ENCODE data around the gene COX7A2.

DNA sequence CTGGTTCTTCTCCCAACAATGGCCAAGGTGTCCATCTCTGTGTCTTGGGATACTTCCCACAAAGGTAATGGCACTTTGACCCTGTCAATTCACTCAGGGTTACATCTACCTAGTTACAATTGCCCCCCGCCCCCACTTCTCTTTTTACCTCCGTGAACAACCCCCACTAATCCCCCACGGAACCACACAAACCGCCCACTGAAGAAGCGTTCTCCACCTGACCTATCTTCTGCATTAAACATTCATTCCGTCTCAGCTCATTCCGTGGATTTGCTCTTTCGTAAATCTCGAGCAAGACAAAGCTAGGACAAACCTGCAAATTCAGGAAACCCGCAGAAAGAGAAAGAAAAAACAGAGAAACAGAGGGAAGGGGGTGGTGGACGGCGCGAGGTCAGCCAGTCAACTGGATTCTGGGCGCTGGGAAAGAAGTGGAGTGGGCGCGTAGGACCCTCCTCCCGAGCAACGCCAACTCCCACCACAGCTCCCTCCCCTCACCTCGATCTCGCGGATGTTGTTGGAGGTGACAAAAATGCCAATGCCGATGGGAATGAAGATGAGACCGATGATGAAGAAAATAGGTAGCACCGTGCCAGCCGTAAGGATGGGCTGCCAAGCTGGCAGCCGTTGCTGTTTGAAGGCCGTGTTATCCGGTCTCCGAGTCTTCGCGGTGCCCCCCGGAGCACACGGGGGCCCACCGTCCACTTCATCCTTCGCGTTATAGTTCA, 40.5 kb upstream of the COX7A2 start:
- TF ChIP-seq, protein P1, sequence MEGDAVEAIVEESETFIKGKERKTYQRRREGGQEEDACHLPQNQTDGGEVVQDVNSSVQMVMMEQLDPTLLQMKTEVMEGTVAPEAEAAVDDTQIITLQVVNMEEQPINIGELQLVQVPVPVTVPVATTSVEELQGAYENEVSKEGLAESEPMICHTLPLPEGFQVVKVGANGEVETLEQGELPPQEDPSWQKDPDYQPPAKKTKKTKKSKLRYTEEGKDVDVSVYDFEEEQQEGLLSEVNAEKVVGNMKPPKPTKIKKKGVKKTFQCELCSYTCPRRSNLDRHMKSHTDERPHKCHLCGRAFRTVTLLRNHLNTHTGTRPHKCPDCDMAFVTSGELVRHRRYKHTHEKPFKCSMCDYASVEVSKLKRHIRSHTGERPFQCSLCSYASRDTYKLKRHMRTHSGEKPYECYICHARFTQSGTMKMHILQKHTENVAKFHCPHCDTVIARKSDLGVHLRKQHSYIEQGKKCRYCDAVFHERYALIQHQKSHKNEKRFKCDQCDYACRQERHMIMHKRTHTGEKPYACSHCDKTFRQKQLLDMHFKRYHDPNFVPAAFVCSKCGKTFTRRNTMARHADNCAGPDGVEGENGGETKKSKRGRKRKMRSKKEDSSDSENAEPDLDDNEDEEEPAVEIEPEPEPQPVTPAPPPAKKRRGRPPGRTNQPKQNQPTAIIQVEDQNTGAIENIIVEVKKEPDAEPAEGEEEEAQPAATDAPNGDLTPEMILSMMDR (optimal IDR thresholded peaks at IDR 0.05 in 1 of 3, IDR thresholded peaks at IDR 0.05 in 1 of 3, conservative IDR thresholded peaks at IDR 0.05 in 1 of 3; ENCODE audit: extremely low read depth in 1 of 3, insufficient read depth in 2 of 3, low read length in 3 of 3): no peak
- no peak for TF ChIP-seq EZH2 (IDR thresholded peaks at IDR 0.05; ENCODE audit: low read length)

Data from keratinocyte (primary cell).